Activated CD4-positive, alpha-beta T cell treated with anti-CD3 and anti-CD28 coated beads, Interleukin-2, amount 50 U/mL, for 1 hour (primary cell): ENCODE measurements around the gene MIER2.

Source experiments
- DNase-seq: peaks from one replicate; pipeline ENCODE4 v3.0.0-alpha.2; 2020

The MIER2 gene

GRCh38 chr19:306151-306900 is 38.3 kb downstream of the MIER2 start:
- no peak for DNase-seq

DNA sequence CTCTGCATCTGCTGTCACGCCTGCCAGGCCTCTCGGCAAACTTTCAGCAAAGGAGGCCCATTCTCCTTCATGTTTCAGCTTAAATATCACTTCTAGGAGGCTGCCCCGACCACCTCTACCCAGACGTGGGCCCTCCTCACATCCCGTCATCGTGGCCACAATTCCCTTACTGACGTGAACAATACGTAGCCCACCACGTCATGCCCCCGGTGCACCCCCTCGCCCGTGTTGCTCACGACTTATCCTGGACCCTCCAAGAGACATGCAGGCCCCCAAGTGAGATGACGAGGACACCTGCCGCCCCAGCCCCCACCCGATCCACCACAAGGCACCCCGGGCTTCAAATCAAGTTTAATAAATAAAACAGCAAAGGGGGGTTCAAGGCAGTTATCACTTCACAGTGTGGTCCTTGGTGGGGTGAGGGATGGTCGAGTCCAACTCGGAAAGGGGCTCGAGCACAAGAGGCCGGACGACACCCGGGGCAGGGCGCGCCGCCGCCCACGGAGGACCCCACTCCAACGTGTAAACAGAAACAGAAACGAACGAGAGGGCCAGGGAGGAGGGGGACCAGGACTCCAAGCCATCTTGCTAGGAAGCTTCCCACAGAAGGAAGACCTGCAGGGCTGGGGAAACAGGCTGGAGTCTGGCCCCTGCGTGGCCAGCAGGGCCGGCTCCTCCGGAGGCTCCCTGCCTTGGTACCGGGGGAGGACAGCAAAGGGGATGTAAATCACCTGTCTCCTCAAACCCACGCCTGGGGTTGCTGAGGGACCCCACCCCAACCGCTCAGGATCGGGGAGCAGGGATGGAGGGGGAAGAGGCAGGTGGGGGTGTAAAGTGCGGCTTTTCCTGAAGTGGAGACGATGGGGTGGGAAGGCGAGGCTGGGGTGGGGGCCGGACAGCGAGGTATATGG is 39.1 kb downstream of the MIER2 start:
- DNase-seq: no peak

DNA sequence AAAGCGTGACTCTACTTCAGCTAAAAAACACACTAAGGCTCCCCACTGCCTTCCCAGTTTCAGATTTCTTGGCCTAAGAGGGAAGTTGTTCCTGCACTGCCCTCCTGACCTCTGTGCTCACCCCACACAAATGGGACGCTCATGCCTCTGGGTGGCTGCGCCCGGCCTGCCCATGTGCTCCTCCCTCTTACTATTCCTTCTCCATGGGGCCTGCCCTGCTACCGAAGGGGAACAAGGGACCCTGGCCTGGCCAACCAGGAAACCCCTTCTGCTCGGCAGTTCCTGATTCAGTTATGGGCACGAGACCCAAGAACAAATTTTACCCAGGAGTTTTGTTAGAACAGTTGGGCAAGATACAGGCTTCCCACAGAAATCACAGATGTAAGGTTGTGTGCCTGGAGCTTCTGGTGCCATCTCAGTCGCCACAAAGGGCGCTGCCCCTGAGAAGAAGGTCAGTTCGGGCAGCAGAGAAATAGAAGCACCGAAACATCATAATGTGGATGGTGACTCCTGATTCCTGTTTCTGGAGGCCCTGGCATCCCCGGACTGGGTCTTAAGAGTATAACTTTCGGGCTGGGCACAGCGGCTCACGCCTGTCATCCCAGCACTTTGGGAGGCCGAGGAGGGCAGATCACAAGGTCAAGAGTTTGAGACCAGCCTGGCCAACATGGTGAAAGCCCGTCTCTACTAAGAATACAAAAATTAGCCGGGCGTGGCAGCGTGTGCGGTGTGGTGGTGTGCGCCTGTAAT is 47.9 kb downstream of the MIER2 start:
- no peak for DNase-seq

GRCh38 chr19:295687-296370 is 48.8 kb downstream of the MIER2 start:
- DNase-seq: no peak

- peak; percentile 48 for DNase-seq
Observed at GRCh38 chr19:294946-295686, 49.5 kb downstream of the MIER2 start.

- no peak for DNase-seq
Observed at GRCh38 chr19:294341-294945, 50.2 kb downstream of the MIER2 start.

DNA sequence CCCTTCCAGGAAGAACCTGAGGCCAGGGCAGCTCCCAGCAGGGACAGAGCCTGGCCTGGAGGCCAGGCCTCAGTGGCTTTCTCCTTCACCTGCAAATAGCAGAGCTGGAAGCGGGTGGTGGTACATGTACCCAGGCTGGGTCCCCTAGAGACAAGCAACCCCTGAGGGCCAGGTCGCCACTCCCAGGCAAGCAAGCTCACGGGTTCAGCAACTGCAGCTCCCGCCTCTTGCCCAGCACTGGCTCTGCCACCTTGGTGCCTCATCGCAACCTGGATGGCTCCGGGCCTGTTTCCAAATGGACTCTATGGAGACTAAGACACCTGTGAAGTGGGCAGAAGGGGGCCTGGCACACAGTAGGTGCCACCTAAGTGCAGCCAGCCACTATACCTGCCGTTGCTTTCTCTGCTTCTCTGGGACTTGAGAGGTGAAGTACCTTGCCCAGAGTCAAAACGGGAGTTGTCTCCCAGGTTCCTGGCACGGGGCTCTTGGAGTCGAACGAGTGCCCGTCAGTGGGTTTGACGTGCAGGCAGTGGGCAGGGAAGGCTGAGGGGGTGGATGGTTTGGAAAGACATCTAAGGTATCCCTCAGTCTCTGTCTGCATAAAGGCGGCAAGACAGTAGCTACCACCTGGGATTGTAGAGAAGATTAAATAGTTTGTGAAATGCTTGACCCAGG is 51.0 kb downstream of the MIER2 start:
- DNase-seq: no peak

DNA sequence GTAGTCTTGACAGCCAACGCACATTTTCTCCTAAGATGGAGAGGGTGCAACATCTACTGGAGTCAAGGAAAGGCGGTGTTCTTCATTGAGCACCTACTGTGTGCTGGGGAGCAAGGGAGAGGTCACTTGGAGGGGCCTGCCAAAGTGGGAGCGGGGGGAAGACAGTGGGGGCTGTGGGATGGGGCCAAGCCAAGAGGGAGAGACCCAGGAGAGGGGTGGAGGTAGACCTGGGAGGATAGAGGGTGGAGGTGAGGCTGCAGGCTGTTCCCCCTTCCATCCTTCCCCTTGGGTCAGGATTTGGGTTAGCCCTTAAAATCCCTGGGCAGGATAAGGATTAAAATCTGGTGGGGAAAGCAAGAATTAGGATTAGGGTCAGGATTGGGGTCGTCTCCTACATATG is 51.6 kb downstream of the MIER2 start:
- no peak for DNase-seq

DNA sequence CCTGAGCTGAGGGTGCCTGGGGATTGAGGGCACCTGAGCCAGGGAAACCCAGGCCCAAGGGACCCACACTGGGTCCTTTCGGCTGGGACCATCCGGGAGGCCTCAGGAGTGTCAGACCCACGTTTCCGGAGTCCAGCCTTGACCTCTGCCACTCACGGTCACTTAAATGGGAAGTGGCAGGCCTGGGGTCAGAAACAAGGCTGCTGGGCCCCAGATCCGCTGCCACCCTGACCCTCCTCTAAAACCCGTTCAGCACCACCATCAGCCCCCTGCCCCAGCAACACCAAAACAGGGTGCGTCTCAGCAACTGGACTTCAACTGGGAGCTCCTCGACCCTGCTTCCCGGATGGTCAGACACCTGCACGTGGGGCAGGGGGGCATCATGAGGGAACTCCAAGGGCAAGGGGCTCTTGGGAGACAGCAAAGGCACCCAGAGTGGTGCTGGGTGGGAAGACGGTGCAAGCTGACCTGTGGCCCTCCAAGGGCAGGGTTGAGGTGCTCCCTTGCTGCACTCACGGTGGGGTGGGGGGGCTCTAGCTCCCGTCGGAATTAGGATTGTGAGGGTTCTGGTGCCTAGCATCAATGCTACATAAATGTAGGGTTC is 52.2 kb downstream of the MIER2 start:
- no peak for DNase-seq

- DNase-seq: no peak
Observed at GRCh38 chr19:291561-292280, 52.9 kb downstream of the MIER2 start.

DNA sequence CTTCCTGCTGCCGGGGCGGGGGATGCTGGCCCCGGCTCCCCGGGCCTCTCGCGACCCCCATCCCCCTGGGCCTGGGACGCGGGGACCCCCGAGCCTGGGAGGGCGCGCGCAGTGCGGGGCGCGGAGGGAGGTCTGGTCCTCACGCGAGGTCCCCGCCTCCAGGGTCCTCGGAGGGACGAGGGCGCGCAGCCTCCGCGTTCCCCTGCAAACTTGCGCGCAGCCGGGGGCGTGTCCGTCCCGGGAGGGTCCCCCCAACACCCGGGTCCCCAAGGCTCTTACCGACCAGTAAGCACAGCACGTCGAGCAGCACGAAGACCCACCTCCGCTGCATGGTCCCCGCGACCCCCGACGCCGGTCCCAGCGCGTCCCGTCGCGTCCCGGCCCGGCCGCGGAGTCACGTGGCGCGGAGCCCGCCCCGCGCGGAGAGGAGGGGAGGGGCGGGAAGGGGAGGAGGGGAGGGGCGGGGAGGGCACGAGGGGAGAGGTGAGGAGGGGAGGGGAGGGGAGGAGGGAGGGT is 53.5 kb downstream of the MIER2 start, which contains the start of gene PLPP2:
Gene PLPP2 (minus strand): TSS at position 398 of the 516 bp plus-strand sequence. CDS start 67 bp downstream, at position 331.
- DNase-seq: no peak

DNA sequence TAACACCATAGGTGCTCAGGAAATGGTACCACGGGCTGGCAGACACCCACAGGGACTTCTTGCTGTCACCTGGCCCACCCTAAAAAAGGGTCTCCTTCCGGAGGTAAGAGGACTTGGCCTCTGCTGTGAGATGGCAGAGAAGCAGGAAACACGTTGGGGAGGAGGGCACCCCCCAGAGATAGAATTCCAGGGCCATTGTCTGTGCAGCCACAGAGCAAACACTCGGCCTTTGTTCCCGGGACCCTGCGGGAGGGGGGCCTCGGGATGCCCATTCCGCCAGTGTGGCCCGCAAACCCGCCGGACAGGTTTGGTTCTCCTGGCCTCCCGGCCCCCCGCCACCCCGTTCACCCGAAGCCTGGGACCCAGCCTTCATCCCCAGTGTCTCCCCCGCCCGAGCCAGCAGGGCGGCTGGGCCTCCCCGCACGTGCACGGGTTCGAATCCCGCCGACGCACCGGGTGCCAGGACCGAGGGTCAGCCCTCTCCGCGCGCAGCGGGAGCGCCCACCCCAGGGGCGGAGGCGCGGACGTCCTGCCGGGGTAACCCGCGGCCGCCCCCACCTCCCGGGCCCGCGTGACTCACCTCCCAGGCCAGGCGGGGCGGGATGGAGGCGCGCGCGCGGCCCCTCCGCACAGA is 54.1 kb downstream of the MIER2 start:
- DNase-seq: peak; percentile 9

DNA sequence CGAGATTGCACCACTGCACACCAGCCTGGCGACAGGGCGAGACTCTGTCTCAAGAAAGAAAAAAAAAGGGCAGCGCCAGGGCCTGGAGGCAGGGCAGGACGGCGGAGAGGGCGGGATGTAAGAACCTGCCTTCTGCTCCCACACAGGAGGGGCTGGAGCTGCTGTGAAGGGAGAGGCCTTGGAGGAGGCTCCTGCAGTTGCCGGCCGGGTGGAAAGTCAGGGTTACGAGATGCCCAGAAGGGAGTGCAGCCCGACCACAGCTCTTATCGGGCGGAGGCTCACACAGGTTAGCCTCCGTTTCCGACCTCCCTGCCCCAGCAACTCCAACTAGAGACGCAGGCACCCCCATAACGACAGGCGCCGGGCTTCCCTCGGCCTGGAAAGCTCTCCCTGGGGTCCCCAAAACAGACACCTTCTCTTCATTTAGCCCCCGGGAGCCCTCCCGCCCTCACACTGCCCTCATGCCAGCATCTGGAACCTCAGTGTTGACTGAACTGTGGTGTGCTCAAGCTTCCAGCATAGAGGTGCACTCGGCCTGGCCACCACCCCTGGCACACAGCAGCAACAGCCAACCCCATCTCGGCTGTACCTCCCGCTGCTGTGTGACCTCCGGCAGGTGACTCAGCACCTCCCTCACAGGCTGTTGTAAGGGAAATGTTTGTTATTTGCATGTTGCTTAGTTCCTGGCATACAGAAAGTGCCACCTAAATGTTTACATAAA is 54.8 kb downstream of the MIER2 start:
- peak; percentile 30 for DNase-seq

- DNase-seq: no peak
Observed at GRCh38 chr19:288911-289310, 55.7 kb downstream of the MIER2 start.

DNA sequence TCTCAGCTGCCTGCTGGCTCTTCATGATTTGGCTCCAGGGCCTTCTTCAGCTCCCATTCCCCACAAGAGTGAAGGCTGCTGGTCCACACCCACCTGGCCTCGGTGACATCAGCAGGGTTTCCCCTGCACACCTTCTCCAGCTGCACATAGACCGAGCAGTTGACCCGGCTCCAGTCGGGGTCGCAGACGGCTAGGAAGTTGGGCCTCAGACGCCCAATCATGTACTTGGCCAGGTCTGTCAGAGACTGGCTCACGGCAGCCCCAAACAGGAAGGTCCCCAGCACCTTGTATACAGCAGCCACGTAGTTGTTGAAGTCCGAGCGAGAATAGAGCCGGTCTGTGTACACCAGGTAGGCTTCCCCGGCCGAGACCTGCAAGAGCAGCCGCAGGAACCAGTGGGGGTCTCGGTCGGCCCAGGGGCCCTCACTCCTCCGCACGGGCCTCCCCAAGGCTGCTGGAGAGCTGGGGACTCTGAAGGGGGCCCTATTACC is 57.2 kb downstream of the MIER2 start:
- DNase-seq: no peak

GRCh38 chr19:283395-283794 is 61.2 kb downstream of the MIER2 start:
- no peak for DNase-seq

- no peak for DNase-seq
Observed at GRCh38 chr19:282501-282900, 62.1 kb downstream of the MIER2 start.

- no peak for DNase-seq
Observed at GRCh38 chr19:281992-282391, 62.6 kb downstream of the MIER2 start.
